GM06990 (cell line): Measurements from ENCODE around the gene ZBED6.
"Not testable (repeated sequence)": the region's sequence is repeated elsewhere in the genome, so short reads cannot be mapped to it uniquely, and the experiment has no call there.

Experiments used
- DNase-seq: peaks from one replicate; pipeline ENCODE4 v3.0.0-alpha.2; 2011; ENCODE audit not compliant: insufficient read length; ENCODE audit errors: extremely low read depth
- H3K27me3 ChIP-seq: replicated peaks from 2 replicates; pipeline ENCODE4 v1.6.0; 2011; ENCODE audit warnings: low read length; ENCODE audit not compliant: control insufficient read depth, insufficient read depth
- H3K36me3 ChIP-seq: 2 replicates; pipeline ENCODE4 v1.5.1; 2011; ENCODE audit warnings: low read length; ENCODE audit not compliant: control insufficient read depth, insufficient read depth
- H3K4me3 ChIP-seq: replicated peaks from 2 replicates; pipeline ENCODE4 v1.5.1; 2011; ENCODE audit warnings: low read depth, mild to moderate bottlenecking, control low read depth, low read length
- TF ChIP-seq, protein P1 (sequence below): IDR thresholded peaks from 2 replicates; pipeline ENCODE4 v1.5.1; 2011; ENCODE audit warnings: low read length, control low read depth, mild to moderate bottlenecking, inconsistent platforms; ENCODE audit not compliant: insufficient read depth, poor library complexity, severe bottlenecking

ZBED6 gene

DNA sequence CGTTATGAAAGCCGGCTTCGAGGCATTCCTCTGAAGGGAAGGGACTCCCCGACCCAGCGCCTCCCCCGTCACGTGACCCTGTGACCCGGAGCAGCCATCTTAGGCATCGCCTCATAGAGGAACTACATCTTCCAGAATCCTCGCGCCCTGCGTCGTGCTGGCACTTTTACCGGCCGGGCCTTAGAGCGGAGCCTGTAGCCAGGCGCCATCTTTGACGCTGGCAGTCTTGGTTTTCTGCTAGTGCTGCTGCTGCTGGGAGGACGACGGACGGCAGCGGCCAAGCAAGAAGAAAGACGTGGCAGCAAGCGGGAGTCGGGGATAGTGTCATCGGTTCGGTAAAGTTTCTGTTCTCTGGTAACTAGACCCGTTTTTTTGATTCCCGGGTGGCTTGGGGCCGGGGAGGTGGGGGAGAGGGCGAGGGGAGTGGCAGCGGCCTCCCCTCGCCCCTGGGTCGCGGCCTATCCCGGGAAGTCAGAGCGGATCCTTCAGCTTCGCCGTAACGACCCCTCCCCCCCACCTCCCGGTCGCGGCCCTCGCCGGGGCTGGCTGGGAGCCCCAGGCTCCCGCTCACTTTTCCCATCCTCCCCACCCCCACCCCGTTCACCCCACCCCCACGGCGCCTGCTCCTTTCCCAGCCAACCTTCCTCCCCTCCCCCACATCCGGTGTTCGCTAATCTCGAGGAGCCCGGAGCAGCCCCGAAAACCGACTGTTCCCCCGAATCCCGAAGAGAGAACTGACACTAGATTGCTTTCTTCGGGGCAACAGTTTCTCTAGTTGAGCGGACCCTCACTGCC is at the start of gene ZBED6, which contains the start of gene ZC3H11A:
TSS of gene ZBED6 (plus strand) at position 183 of the 795 bp plus-strand sequence. CDS start 1,900 bp downstream, outside the sequence.
TSS of gene ZC3H11A (plus strand) at position 183 of the 795 bp plus-strand sequence. CDS start 21,448 bp downstream, outside the sequence.
- H3K36me3 ChIP-seq, result peaks cover 7% of the 10 kb centered on the region
- H3K27me3 ChIP-seq, result no peaks in the 10 kb centered on the region
- peak; percentile 96 for DNase-seq
- H3K4me3 ChIP-seq, result peak within 1 kb of the TSS; percentile 64
- TF ChIP-seq, protein P1, sequence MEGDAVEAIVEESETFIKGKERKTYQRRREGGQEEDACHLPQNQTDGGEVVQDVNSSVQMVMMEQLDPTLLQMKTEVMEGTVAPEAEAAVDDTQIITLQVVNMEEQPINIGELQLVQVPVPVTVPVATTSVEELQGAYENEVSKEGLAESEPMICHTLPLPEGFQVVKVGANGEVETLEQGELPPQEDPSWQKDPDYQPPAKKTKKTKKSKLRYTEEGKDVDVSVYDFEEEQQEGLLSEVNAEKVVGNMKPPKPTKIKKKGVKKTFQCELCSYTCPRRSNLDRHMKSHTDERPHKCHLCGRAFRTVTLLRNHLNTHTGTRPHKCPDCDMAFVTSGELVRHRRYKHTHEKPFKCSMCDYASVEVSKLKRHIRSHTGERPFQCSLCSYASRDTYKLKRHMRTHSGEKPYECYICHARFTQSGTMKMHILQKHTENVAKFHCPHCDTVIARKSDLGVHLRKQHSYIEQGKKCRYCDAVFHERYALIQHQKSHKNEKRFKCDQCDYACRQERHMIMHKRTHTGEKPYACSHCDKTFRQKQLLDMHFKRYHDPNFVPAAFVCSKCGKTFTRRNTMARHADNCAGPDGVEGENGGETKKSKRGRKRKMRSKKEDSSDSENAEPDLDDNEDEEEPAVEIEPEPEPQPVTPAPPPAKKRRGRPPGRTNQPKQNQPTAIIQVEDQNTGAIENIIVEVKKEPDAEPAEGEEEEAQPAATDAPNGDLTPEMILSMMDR, result no peak

DNA sequence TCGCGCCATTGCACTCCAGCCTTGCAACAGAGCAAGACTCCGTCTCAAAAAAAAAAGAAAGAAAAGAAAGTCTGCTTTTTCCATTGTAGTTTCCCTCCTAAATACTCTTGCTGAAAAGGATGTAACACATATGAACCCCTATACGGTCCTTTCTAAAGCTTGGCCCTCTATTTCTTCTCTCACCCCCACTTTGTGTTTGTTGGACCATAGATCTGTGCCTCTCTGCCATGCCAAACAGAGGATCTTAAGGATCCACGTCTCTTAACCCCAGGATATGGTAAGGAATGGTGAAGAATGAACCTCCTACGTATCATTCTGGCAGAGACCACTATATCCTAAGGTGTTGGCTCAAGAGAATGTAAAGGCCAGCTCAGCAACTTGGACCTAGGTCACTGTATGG is 49.1 kb upstream of the ZBED6 start:
- TF ChIP-seq, protein P1, result no peak
- DNase-seq, result no peak
- H3K4me3 ChIP-seq, result no peak overlapping the region
- H3K36me3 ChIP-seq, result no peaks in the 10 kb centered on the region
- no peaks in the 10 kb centered on the region for H3K27me3 ChIP-seq

- no peaks in the 10 kb centered on the region for H3K27me3 ChIP-seq
- TF ChIP-seq, protein P1, result no peak
- no peaks in the 10 kb centered on the region for H3K36me3 ChIP-seq
- DNase-seq, result no peak
- H3K4me3 ChIP-seq, result no peak overlapping the region
Measured at GRCh38 chr1:203751051-203751450, 44.4 kb upstream of the ZBED6 start.

GRCh38 chr1:203751618-203752361 is 43.6 kb upstream of the ZBED6 start:
- not testable (repeated sequence) for H3K36me3 ChIP-seq, H3K27me3 ChIP-seq, DNase-seq, H3K4me3 ChIP-seq

DNA sequence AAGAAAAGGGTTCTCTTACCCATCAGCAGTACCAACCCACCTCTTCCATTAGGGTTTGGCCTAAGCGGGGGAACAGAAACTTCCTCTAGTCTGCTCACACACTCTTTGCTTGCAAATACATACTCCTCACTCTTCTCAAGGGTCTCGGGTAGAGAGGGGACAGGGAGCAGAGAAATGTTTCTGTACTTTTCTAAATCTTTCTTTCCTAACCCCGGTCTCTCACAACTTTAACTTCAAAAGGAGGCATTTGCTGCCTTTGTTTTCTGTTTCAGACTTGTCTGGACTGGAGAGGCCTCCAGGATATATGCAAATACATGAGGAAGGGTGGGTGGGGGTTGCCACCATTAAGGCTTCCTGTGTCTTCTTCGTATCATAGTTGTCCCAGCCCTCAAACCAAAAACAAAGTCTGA is 41.0 kb upstream of the ZBED6 start:
- peak; percentile 58 for DNase-seq
- TF ChIP-seq, protein P1, result no peak
- Histone ChIP-seq H3K4me3 (no peak overlapping the region; the same call in 1 of the 2 replicates), H3K27me3 (no peaks in the 10 kb centered on the region), H3K36me3 (no peaks in the 10 kb centered on the region)

GRCh38 chr1:203756036-203756435 is 39.4 kb upstream of the ZBED6 start:
- DNase-seq, result no peak
- Histone ChIP-seq H3K27me3 (no peaks in the 10 kb centered on the region), H3K4me3 (no peak overlapping the region), H3K36me3 (no peaks in the 10 kb centered on the region)
- TF ChIP-seq, protein P1, result no peak

GRCh38 chr1:203758749-203759148 is 36.7 kb upstream of the ZBED6 start:
- not testable (repeated sequence) for H3K27me3 ChIP-seq, DNase-seq, H3K36me3 ChIP-seq, H3K4me3 ChIP-seq
